T-cell (primary cell): ENCODE measurements around the gene ZNF263. TPM values are rescaled to one million over a fixed set of nuclear protein-coding genes. Genes with fewer than 3 reads are reported as not detected.

Experiments used
- ATAC-seq, 4 experiments: fragments of 200-7000 bp in 3 of 4; fragments of 150-1000 bp in 1 of 4; cut with Tn5 transposase; replicated peaks in 1 of 4; 1 replicate in 3 of 4; 2 replicates in 1 of 4; pipeline ENCODE4 v1.10.0; 2021; ENCODE audit warnings: moderate library complexity in 3 of 4, mild to moderate bottlenecking in 2 of 4, moderate number of reproducible peaks in 1 of 4
- CTCF ChIA-PET, 2 donors: fragments of 300-600 bp; sonication (Branson Sonifier 250); formaldehyde crosslinking; loops; one replicate each; lab custom pipeline; 2022; ENCODE audit warnings: antibody characterized with exemption in 2 of 2; lab: Charles Lee
- POLR2A ChIA-PET, 2 donors: fragments of 300-600 bp; sonication (Branson Sonifier 250); formaldehyde crosslinking; loops; one replicate each; lab custom pipeline; 2022; ENCODE audit warnings: antibody characterized with exemption in 2 of 2; lab: Charles Lee
- DNase-seq, 35 experiments: peaks; one replicate each; pipeline versions ENCODE4 v3.0.0 to v3.0.0-alpha.2; 2013 to 2023
- H3K27ac ChIP-seq: one replicate; pipeline ENCODE4 v1.5.1; 2013; ENCODE audit warnings: low read length
- H3K27me3 ChIP-seq, 2 experiments: replicated peaks in 1 of 2; 1 replicate in 1 of 2; 2 replicates in 1 of 2; pipeline versions ENCODE4 v1.6.1 to v1.7.0; 2013; ENCODE audit warnings: low read length in 1 of 2, mixed read lengths in 1 of 2; ENCODE audit not compliant: control insufficient read depth in 2 of 2, insufficient read depth in 2 of 2; ENCODE audit errors: extremely low read depth in 1 of 2
- H3K36me3 ChIP-seq, 2 donors: 1 replicate in 1 of 2; 2 replicates in 1 of 2; pipeline versions ENCODE4 v1.6.1 to v1.7.0; 2013; ENCODE audit warnings: low read length in 1 of 2; ENCODE audit not compliant: control insufficient read depth in 2 of 2, insufficient read depth in 1 of 2; ENCODE audit errors: extremely low read depth in 1 of 2
- H3K4me1 ChIP-seq, 2 experiments: 1 replicate in 1 of 2; 2 replicates in 1 of 2; pipeline versions ENCODE4 v1.6.1 to v1.7.0; 2013; ENCODE audit warnings: low read length in 2 of 2, mixed read lengths in 1 of 2; ENCODE audit not compliant: insufficient read depth in 2 of 2, control insufficient read depth in 1 of 2; ENCODE audit errors: extremely low read depth in 1 of 2
- H3K4me3 ChIP-seq, 2 donors: 1 replicate in 1 of 2; 2 replicates in 1 of 2; pipeline versions ENCODE4 v1.5.1 to v1.7.0; 2013; ENCODE audit warnings: mild to moderate bottlenecking in 2 of 2, low read length in 1 of 2, moderate library complexity in 1 of 2; ENCODE audit not compliant: control insufficient read depth in 1 of 2; ENCODE audit errors: extremely low read depth in 1 of 2
- H3K9me3 ChIP-seq: 2 replicates; pipeline ENCODE4 v1.7.0; 2013
- H3K27ac Mint-ChIP-seq, 2 donors: one replicate each; pipeline ENCODE4 v1.8.0; 2020 to 2021; ENCODE audit warnings: mild to moderate bottlenecking in 2 of 2, mixed read lengths in 2 of 2
- H3K27me3 Mint-ChIP-seq, 2 donors: one replicate each; pipeline ENCODE4 v1.8.0; 2021 to 2022; ENCODE audit warnings: mixed read lengths in 2 of 2
- H3K36me3 Mint-ChIP-seq: one replicate; pipeline ENCODE4 v1.8.0; 2021; ENCODE audit warnings: mixed read lengths
- H3K4me1 Mint-ChIP-seq, 3 donors: one replicate each; pipeline ENCODE4 v1.8.0; 2020 to 2022; ENCODE audit warnings: mixed read lengths in 3 of 3, mild to moderate bottlenecking in 1 of 3
- H3K4me3 Mint-ChIP-seq, 3 donors: one replicate each; pipeline ENCODE4 v1.8.0; 2020 to 2022; ENCODE audit warnings: mild to moderate bottlenecking in 3 of 3, mixed read lengths in 3 of 3, moderate library complexity in 3 of 3
- H3K9me3 Mint-ChIP-seq, 3 donors: one replicate each; pipeline ENCODE4 v1.8.0; 2020 to 2022; ENCODE audit warnings: mixed read lengths in 3 of 3
- WGBS: methylation state at CpG from one replicate; pipeline ENCODE4 v1.1.5; 2013; ENCODE audit warnings: missing lambda C conversion rate; ENCODE audit not compliant: insufficient coverage; 5-methylcytosine and 5-hydroxymethylcytosine counted together
- total RNA-seq, 35 experiments: library from RNA in 6 of 35; stranded (reverse) in 6 of 35; fragments of 120-200 nt in 1 of 35; gene quantifications; one replicate each; pipeline versions ENCODE4 v1.2.1 to v1.2.4 and lab custom pipeline; 2013 to 2026

Gene ZNF263
- total RNA-seq, 5 donors from 2014 or later (not counting 1 experiment from before 2014, with no cell fraction given): 28.6 to 50.9 (median 44.3) TPM

DNA sequence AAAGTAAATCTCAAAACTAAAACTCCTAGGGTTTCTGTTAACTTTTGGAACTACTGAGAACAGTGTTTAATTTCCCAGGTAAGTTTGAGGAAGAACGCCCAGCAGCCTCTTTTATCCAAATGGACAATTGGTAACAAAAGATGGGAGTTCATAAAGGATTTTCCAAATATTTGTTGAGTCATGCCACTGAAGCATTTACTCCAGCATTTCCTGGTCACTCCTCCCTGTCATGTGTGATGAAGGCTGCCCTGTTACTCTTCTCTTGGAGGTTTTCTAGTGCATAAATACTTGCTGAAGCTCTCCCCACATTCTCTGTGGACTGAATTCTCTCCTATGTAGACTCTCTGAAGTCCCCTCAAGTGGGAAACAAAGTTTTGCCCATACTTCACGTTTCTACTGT lies 38.5 kb downstream of the ZNF263 start:
- Histone ChIP-seq H3K9me3 (peaks cover 27% of the 10 kb centered on the region), H3K27ac (no peak overlapping the region), H3K36me3 (peaks cover 0 to 13% of the 10 kb centered on the region in 2 donors), H3K27me3 (no peaks in the 10 kb centered on the region), H3K4me3 (no peak overlapping the region), H3K4me1 (no peaks in the 10 kb centered on the region)
- Mint-ChIP-seq H3K27ac (no peak overlapping the region), H3K36me3 (peaks cover 46% of the 10 kb centered on the region), H3K4me3 (no peak overlapping the region), H3K4me1 (no peaks in the 10 kb centered on the region), H3K9me3 (peaks cover 19 to 57% (median 51%) of the 10 kb centered on the region in 3 donors), H3K27me3 (no peaks in the 10 kb centered on the region)
- ATAC-seq (no peak), DNase-seq (no peak)
- POLR2A ChIA-PET: no interaction called here
- CTCF ChIA-PET: no interaction called here
- no CpG with 5 or more reads among the region's 2 CpGs for WGBS

DNA sequence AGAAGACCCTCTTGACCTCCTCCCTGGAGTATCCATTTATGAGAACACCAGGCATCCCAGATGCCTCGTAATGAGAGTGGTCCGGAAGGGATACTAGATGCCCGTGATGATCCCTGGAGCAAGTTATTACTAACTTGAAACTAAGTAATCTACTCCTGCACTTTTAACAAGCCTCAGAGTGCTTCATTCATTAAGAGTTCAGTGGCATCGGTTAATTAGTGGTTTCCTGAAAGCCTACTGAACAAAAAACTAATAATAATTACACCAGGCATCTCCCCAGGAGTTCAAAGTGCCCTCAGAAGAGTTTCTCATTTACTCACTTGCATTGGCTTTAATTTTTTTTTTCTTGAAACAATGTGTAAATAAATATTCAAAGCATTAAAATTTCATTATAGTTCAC lies 44.2 kb downstream of the ZNF263 start:
- Mint-ChIP-seq H3K36me3 (peaks cover 19% of the 10 kb centered on the region), H3K4me1 (no peaks in the 10 kb centered on the region), H3K4me3 (no peak overlapping the region), H3K9me3 (peaks cover 9 to 33% (median 23%) of the 10 kb centered on the region in 3 donors), H3K27ac (no peak overlapping the region), H3K27me3 (no peaks in the 10 kb centered on the region)
- ATAC-seq (no peak), DNase-seq (no peak)
- no peaks in the 10 kb centered on the region for H3K27me3 ChIP-seq
- no peaks in the 10 kb centered on the region for H3K36me3 ChIP-seq
- no CpG with 5 or more reads among the region's 4 CpGs for WGBS
- peaks cover 3% of the 10 kb centered on the region for H3K9me3 ChIP-seq
- H3K27ac ChIP-seq: no peak overlapping the region
- CTCF ChIA-PET: no interaction called here
- no peak overlapping the region for H3K4me3 ChIP-seq
- POLR2A ChIA-PET: no interaction called here
- no peaks in the 10 kb centered on the region for H3K4me1 ChIP-seq

DNA sequence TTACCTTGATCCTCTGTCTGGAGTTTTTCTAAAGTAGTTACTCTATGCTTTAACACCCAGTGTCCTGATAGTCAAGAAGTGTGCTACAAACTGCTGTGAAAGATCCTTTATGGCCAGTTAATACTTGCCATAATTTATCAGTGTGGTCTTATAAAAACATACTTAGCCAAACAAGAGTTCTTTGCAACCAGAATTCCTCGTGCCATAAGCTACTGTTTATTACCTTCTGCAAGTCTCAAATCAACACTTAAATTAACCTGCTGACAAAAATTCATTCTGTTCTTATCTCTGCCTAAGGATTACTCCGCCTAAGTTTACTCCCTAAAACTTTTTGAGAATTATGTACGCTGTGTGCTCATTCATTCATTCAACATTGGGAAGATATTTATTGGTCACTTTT lies 44.8 kb downstream of the ZNF263 start:
- Histone ChIP-seq H3K27ac (no peak overlapping the region), H3K4me3 (no peak overlapping the region), H3K36me3 (no peaks in the 10 kb centered on the region), H3K27me3 (no peaks in the 10 kb centered on the region), H3K4me1 (no peaks in the 10 kb centered on the region), H3K9me3 (peaks cover 3% of the 10 kb centered on the region)
- 33% methylated on average over 1 of the region's 3 CpGs for WGBS
- peaks cover 17% of the 10 kb centered on the region for H3K36me3 Mint-ChIP-seq
- ATAC-seq (no peak), DNase-seq (no peak)
- CTCF ChIA-PET: no interaction called here
- H3K27ac Mint-ChIP-seq: no peak overlapping the region
- H3K27me3 Mint-ChIP-seq: no peaks in the 10 kb centered on the region
- no peaks in the 10 kb centered on the region for H3K4me1 Mint-ChIP-seq
- no peak overlapping the region for H3K4me3 Mint-ChIP-seq
- POLR2A ChIA-PET: no interaction called here
- peaks cover 9 to 32% (median 22%) of the 10 kb centered on the region in 3 donors for H3K9me3 Mint-ChIP-seq

DNA sequence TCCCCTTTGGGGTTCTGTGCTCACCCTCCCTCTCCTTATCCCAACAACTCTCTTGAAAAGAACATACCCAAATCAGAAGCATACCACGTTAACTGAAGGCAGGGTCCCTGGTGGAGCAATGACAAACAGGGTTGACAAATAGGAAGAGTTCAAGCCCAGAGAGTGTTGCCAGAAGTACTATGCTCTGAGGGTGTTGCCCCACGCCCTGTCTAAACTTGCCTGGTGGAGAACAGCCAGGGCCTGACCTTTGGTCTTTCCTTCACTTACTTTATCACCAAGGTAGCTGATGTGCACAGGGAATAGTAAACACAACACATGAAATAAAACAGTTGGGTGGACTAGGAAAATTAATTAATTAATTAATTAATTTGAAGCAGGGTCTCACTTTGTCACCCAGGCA lies 45.4 kb downstream of the ZNF263 start:
- no peak for ATAC-seq
- H3K27ac ChIP-seq: no peak overlapping the region
- Mint-ChIP-seq H3K4me1 (no peaks in the 10 kb centered on the region), H3K9me3 (peaks cover 9 to 30% (median 19%) of the 10 kb centered on the region in 3 donors), H3K36me3 (peaks cover 14% of the 10 kb centered on the region), H3K27ac (no peak overlapping the region), H3K4me3 (no peak overlapping the region), H3K27me3 (no peaks in the 10 kb centered on the region)
- ChIA-PET POLR2A (no interaction called here), CTCF (no interaction called here)
- no peak for DNase-seq
- H3K36me3 ChIP-seq: no peaks in the 10 kb centered on the region
- WGBS: 71% methylated on average over 1 of the region's 2 CpGs
- H3K4me3 ChIP-seq: no peak overlapping the region
- H3K27me3 ChIP-seq: no peaks in the 10 kb centered on the region
- H3K4me1 ChIP-seq: no peaks in the 10 kb centered on the region
- H3K9me3 ChIP-seq: peaks cover 3% of the 10 kb centered on the region

Other genes starting within 250 kb of the ZNF263 start
- under 1 TPM in 3 of 5 donors, not detected in 2; 0.13 to 0.16 (median 0.15) TPM for gene BICDL2, start 246.5 kb upstream of the ZNF263 start, total RNA-seq
- 1 to 10 TPM; 1.6 to 9.6 (median 4.1) TPM for gene MMP25, start 236.9 kb upstream of the ZNF263 start, total RNA-seq
- 1,000 to 10,000 TPM in 2 of 5 donors, 100 to 1,000 TPM in 3; 736 to 1,200 (median 999) TPM for gene IL32, start 217.9 kb upstream of the ZNF263 start, total RNA-seq
- gene ZSCAN10, start 184.2 kb upstream of the ZNF263 start, total RNA-seq: under 1 TPM in 4 of 5 donors, not detected in 1; 0.19 to 0.64 (median 0.39) TPM
- gene ZNF205, start 170.9 kb upstream of the ZNF263 start, total RNA-seq: under 1 TPM in 1 of 5 donors, not detected in 4; 0.38 TPM
- 10 to 100 TPM in 3 of 5 donors, 1 to 10 TPM in 2; 3.1 to 16.9 (median 12.8) TPM for gene ZNF213, start 148.5 kb upstream of the ZNF263 start, total RNA-seq
- gene OR1F1, start 95.3 kb upstream of the ZNF263 start, total RNA-seq: not detected
- gene ZNF200, start 48.3 kb upstream of the ZNF263 start, total RNA-seq: 10 to 100 TPM in 3 of 5 donors, 1 to 10 TPM in 2; 7.6 to 21.3 (median 20.1) TPM
- under 1 TPM in 4 of 5 donors, not detected in 1; 0.10 to 0.38 (median 0.19) TPM for gene MEFV, start 26.9 kb upstream of the ZNF263 start, total RNA-seq
- gene TIGD7, start 21.9 kb downstream of the ZNF263 start, total RNA-seq: 10 to 100 TPM in 3 of 5 donors, 1 to 10 TPM in 2; 4.4 to 12.3 (median 10.6) TPM
- gene ZNF75A, start 22.0 kb downstream of the ZNF263 start, total RNA-seq: 10 to 100 TPM; 46.0 to 68.7 (median 60.3) TPM
- gene OR2C1, start 72.4 kb downstream of the ZNF263 start, total RNA-seq: under 1 TPM in 3 of 5 donors, not detected in 2; 0.25 to 0.51 (median 0.26) TPM
- gene ZSCAN32, start 117.5 kb downstream of the ZNF263 start, total RNA-seq: 10 to 100 TPM; 11.6 to 34.5 (median 28.5) TPM
- gene ZNF174, start 117.7 kb downstream of the ZNF263 start, total RNA-seq: 10 to 100 TPM in 3 of 5 donors, 1 to 10 TPM in 2; 6.4 to 18.7 (median 18.5) TPM
- gene ZNF597, start 160.0 kb downstream of the ZNF263 start, total RNA-seq: 1 to 10 TPM; 2.2 to 4.8 (median 4.3) TPM
- gene NAA60, start 160.2 kb downstream of the ZNF263 start, total RNA-seq: 10 to 100 TPM; 40.9 to 67.6 (median 55.6) TPM
- gene C16orf90, start 212.0 kb downstream of the ZNF263 start, total RNA-seq: not detected
- 10 to 100 TPM; 22.5 to 36.2 (median 32.6) TPM for gene CLUAP1, start 217.5 kb downstream of the ZNF263 start, total RNA-seq